ENCODE data around the gene TERT. TPM values are rescaled to one million over a fixed set of nuclear protein-coding genes. Genes with fewer than 3 reads are reported as not detected.
A peak's percentile ranks its signal among the peaks of the same experiment; 100 is the strongest.

Gene TERT
- total RNA-seq, 1 experiment from 2014 or later: 6.1 TPM

DNA sequence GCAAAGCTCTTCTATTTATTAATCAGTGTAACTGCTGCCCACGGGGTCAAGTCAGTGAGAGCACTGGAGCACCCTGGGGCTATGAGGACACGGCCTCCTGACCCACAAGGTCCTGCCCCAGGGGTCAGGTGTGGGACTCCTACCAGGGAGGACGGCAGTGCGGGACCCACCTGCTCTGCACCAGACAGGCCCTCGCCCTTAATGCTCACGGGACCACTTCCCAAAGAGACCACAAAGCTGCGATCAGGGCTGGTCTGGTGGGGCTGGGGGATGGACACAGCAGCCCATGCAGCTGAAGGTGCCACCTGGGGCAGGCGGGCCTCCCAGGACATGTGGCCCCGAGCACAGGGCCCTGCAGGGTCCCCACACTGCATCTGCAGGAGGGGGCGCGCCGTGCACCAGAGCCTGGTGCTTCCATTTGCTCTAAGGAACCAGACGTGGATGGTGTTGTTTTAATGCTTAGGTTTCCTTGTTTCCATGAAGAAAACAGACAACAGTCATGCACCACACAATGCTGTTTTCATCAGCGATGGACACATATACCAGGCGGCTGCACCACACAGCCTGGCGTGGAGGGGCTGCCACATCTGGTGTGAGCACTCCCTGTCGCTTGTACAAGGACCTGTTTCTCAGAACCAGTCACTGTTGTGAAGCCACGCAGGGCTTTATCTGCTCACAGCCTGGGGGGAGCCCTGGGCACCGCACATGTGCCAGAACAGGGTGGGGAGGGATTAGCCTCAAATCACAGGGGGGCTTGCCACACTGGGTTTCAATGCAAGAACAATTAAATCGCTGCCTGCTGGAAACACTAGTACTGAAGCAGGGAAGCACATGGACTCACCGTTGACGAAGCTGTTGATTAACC is 27.4 kb upstream of the TERT start:
- Histone ChIP-seq H3K9me3 (no peaks in the 10 kb centered on the region), H3K36me3 (ENCODE audit: control insufficient read depth, insufficient read depth, low read length) (peaks cover 4% of the 10 kb centered on the region), H3K27me3 (replicated peaks; ENCODE audit: control insufficient read depth, insufficient read depth, low read length) (no peaks in the 10 kb centered on the region), H3K4me1 (peaks cover 12% of the 10 kb centered on the region), H3K4me3 (ENCODE audit: low read depth, low read length) (no peak overlapping the region)
- Mint-ChIP-seq H3K27me3 (ENCODE audit: insufficient read depth, unreplicated experiment) (peaks cover 5% of the 10 kb centered on the region), H3K4me1 (ENCODE audit: low read depth, unreplicated experiment) (peaks cover 18% of the 10 kb centered on the region), H3K9me3 (ENCODE audit: unreplicated experiment) (peaks cover 15% of the 10 kb centered on the region), H3K4me3 (ENCODE audit: unreplicated experiment) (no peak overlapping the region), H3K27ac (ENCODE audit: unreplicated experiment) (no peak overlapping the region), H3K36me3 (ENCODE audit: insufficient read depth, unreplicated experiment) (peaks cover 80% of the 10 kb centered on the region)
- TF ChIP-seq CTCF (IDR thresholded peaks at IDR 0.05; ENCODE audit: insufficient read depth in 1 of 2, low read depth in 1 of 2, low read length in 1 of 2, severe bottlenecking in 1 of 2, unreplicated experiment in 1 of 2): no peak
- POLR2A ChIA-PET: no interaction called here
- peak in 1 of 2 experiments; percentile 26 for DNase-seq
- BruUV-seq (replicated peaks): no TSS peak
- CTCF ChIA-PET: no interaction called here
- intact Hi-C loops (cut with micrococcal nuclease; ENCODE audit: unreplicated experiment): no loop called here

GRCh38 chr5:1321576-1321975 is 26.7 kb upstream of the TERT start:
- POLR2A ChIA-PET: no interaction called here
- peaks cover 4% of the 10 kb centered on the region for H3K36me3 ChIP-seq (ENCODE audit: control insufficient read depth, insufficient read depth, low read length)
- no peak overlapping the region for H3K4me3 ChIP-seq (ENCODE audit: low read depth, low read length)
- H3K9me3 Mint-ChIP-seq (ENCODE audit: unreplicated experiment): peaks cover 8% of the 10 kb centered on the region
- no peak overlapping the region for H3K27ac Mint-ChIP-seq (ENCODE audit: unreplicated experiment)
- H3K4me1 ChIP-seq: peaks cover 17% of the 10 kb centered on the region
- no peak for TF ChIP-seq CTCF (IDR thresholded peaks at IDR 0.05; ENCODE audit: insufficient read depth in 1 of 2, low read depth in 1 of 2, low read length in 1 of 2, severe bottlenecking in 1 of 2, unreplicated experiment in 1 of 2)
- peak in 1 of 2 experiments; percentile 25 for DNase-seq
- H3K36me3 Mint-ChIP-seq (ENCODE audit: insufficient read depth, unreplicated experiment): peaks cover 73% of the 10 kb centered on the region
- CTCF ChIA-PET: no interaction called here
- intact Hi-C loops (cut with micrococcal nuclease; ENCODE audit: unreplicated experiment): no loop called here
- H3K27me3 ChIP-seq (replicated peaks; ENCODE audit: control insufficient read depth, insufficient read depth, low read length): no peaks in the 10 kb centered on the region
- BruUV-seq (replicated peaks): no TSS peak
- no peaks in the 10 kb centered on the region for H3K9me3 ChIP-seq
- no peak overlapping the region for H3K4me3 Mint-ChIP-seq (ENCODE audit: unreplicated experiment)
- H3K4me1 Mint-ChIP-seq (ENCODE audit: low read depth, unreplicated experiment): peaks cover 18% of the 10 kb centered on the region
- no peaks in the 10 kb centered on the region for H3K27me3 Mint-ChIP-seq (ENCODE audit: insufficient read depth, unreplicated experiment)

- H3K36me3 Mint-ChIP-seq (ENCODE audit: insufficient read depth, unreplicated experiment): peaks cover 64% of the 10 kb centered on the region
- DNase-seq: peak in 1 of 2 experiments; percentile 21
Measured at GRCh38 chr5:1320436-1321344, 25.8 kb upstream of the TERT start.

More at GRCh38 chr5:1320436-1321344, 25.8 kb upstream of the TERT start:
- H3K27me3 Mint-ChIP-seq (ENCODE audit: insufficient read depth, unreplicated experiment): no peaks in the 10 kb centered on the region
- Histone ChIP-seq H3K27me3 (replicated peaks; ENCODE audit: control insufficient read depth, insufficient read depth, low read length) (no peaks in the 10 kb centered on the region), H3K9me3 (no peaks in the 10 kb centered on the region), H3K36me3 (ENCODE audit: control insufficient read depth, insufficient read depth, low read length) (peaks cover 4% of the 10 kb centered on the region), H3K4me1 (peaks cover 21% of the 10 kb centered on the region), H3K4me3 (ENCODE audit: low read depth, low read length) (no peak overlapping the region)
- H3K4me1 Mint-ChIP-seq (ENCODE audit: low read depth, unreplicated experiment): peaks cover 16% of the 10 kb centered on the region
- no peak overlapping the region for H3K4me3 Mint-ChIP-seq (ENCODE audit: unreplicated experiment)
- no peak overlapping the region for H3K27ac Mint-ChIP-seq (ENCODE audit: unreplicated experiment)
- intact Hi-C loops (cut with micrococcal nuclease; ENCODE audit: unreplicated experiment): no loop called here
- H3K9me3 Mint-ChIP-seq (ENCODE audit: unreplicated experiment): no peaks in the 10 kb centered on the region
- ChIA-PET POLR2A (interaction anchor here (0.5 kb wide), 1 partner anchor 10 kb away, joined by 5 read pairs; no protein-coding TSS in a partner anchor), CTCF (no interaction called here)
- BruUV-seq (replicated peaks): no TSS peak
- no peak for TF ChIP-seq CTCF (IDR thresholded peaks at IDR 0.05; ENCODE audit: insufficient read depth in 1 of 2, low read depth in 1 of 2, low read length in 1 of 2, severe bottlenecking in 1 of 2, unreplicated experiment in 1 of 2)

All from Caco-2 (cell line).